ENCODE measurements around the gene THRAP3. TPM values are rescaled to one million over a fixed set of nuclear protein-coding genes. Genes with fewer than 3 reads are reported as not detected.

The THRAP3 gene
- total and polyA plus RNA-seq, 2 donors from 2014 or later = 28.0 to 102 TPM

GRCh38 chr1:36238433-36238832 is 14.2 kb downstream of the THRAP3 start:
- H3K9me3 ChIP-seq (ENCODE audit: control insufficient read depth in 2 of 3, insufficient read depth in 1 of 3, low read length in 3 of 3) = no peaks in the 10 kb centered on the region
- H3K9ac ChIP-seq (ENCODE audit: low read length in 3 of 3) = no peak overlapping the region
- no peaks in the 10 kb centered on the region for H3K27me3 ChIP-seq (ENCODE audit: control insufficient read depth, insufficient read depth, low read length)
- intact Hi-C loops (cut with DNase I) = no loop called here
- no peak for FAIRE-seq
- no peak for TF ChIP-seq CTCF (IDR thresholded peaks at IDR 0.05; ENCODE audit: borderline replicate concordance, extremely low read depth, insufficient read depth)
- H3K4me3 ChIP-seq (ENCODE audit: low read length in 3 of 3) = no peak overlapping the region
- peaks cover 0 to 2% (median 0%) of the 10 kb centered on the region in 3 donors for H3K36me3 ChIP-seq (ENCODE audit: control insufficient read depth in 2 of 3, insufficient read depth in 3 of 3, low read length in 3 of 3)
- peaks cover 2 to 21% (median 4%) of the 10 kb centered on the region in 3 donors for H3K4me1 ChIP-seq (ENCODE audit: control insufficient read depth in 2 of 3, insufficient read depth in 2 of 3, low read depth in 1 of 3, low read length in 3 of 3)
- DNase-seq = peak in 3 of 5 donors; percentile 17 to 75 (median 59)
- no peak overlapping the region for H3K27ac ChIP-seq (ENCODE audit: low read depth in 2 of 2, low read length in 2 of 2)

- H3K36me3 ChIP-seq (ENCODE audit: control insufficient read depth in 2 of 3, insufficient read depth in 3 of 3, low read length in 3 of 3) = peaks cover 0 to 2% (median 0%) of the 10 kb centered on the region in 3 donors
- TF ChIP-seq CTCF (IDR thresholded peaks at IDR 0.05; ENCODE audit: borderline replicate concordance, extremely low read depth, insufficient read depth) = no peak
- H3K9ac ChIP-seq (ENCODE audit: low read length in 3 of 3) = no peak overlapping the region
- no peaks in the 10 kb centered on the region for H3K9me3 ChIP-seq (ENCODE audit: control insufficient read depth in 2 of 3, insufficient read depth in 1 of 3, low read length in 3 of 3)
- H3K27me3 ChIP-seq (ENCODE audit: control insufficient read depth, insufficient read depth, low read length) = no peaks in the 10 kb centered on the region
- H3K4me3 ChIP-seq (ENCODE audit: low read length in 3 of 3) = no peak overlapping the region
- no peak overlapping the region for H3K27ac ChIP-seq (ENCODE audit: low read depth in 2 of 2, low read length in 2 of 2)
- peaks cover 2 to 13% (median 8%) of the 10 kb centered on the region in 3 donors for H3K4me1 ChIP-seq (ENCODE audit: control insufficient read depth in 2 of 3, insufficient read depth in 2 of 3, low read depth in 1 of 3, low read length in 3 of 3)
- FAIRE-seq = no peak
- intact Hi-C loops (cut with DNase I) = no loop called here
- peak in 2 of 5 donors; percentile 14 to 46 for DNase-seq
Observed at GRCh38 chr1:36239941-36240637, 15.8 kb downstream of the THRAP3 start.

GRCh38 chr1:36247538-36247937 is 23.3 kb downstream of the THRAP3 start:
- TF ChIP-seq CTCF (IDR thresholded peaks at IDR 0.05; ENCODE audit: borderline replicate concordance, extremely low read depth, insufficient read depth) = no peak
- DNase-seq (no peak), FAIRE-seq (no peak)
- Histone ChIP-seq H3K27me3 (ENCODE audit: control insufficient read depth, insufficient read depth, low read length) (no peaks in the 10 kb centered on the region), H3K27ac (ENCODE audit: low read depth in 2 of 2, low read length in 2 of 2) (no peak overlapping the region), H3K9me3 (ENCODE audit: control insufficient read depth in 2 of 3, insufficient read depth in 1 of 3, low read length in 3 of 3) (no peaks in the 10 kb centered on the region), H3K36me3 (ENCODE audit: control insufficient read depth in 2 of 3, insufficient read depth in 3 of 3, low read length in 3 of 3) (peaks cover 0 to 3% (median 0%) of the 10 kb centered on the region in 3 donors), H3K4me1 (ENCODE audit: control insufficient read depth in 2 of 3, insufficient read depth in 2 of 3, low read depth in 1 of 3, low read length in 3 of 3) (peaks cover 0 to 4% (median 3%) of the 10 kb centered on the region in 3 donors), H3K9ac (ENCODE audit: low read length in 3 of 3) (no peak overlapping the region), H3K4me3 (ENCODE audit: low read length in 3 of 3) (no peak overlapping the region)
- intact Hi-C loops (cut with DNase I) = no loop called here
